GM21367 (cell line): ENCODE results near the gene CCNQ.
A peak's percentile ranks its signal among the peaks of the same experiment; 100 is the strongest.

ENCODE experiments used
- ATAC-seq: cut with Tn5 transposase; IDR thresholded peaks from one replicate; pipeline ENCODE4 v1.9.1; 2021; ENCODE audit not compliant: unreplicated experiment

CCNQ gene

DNA sequence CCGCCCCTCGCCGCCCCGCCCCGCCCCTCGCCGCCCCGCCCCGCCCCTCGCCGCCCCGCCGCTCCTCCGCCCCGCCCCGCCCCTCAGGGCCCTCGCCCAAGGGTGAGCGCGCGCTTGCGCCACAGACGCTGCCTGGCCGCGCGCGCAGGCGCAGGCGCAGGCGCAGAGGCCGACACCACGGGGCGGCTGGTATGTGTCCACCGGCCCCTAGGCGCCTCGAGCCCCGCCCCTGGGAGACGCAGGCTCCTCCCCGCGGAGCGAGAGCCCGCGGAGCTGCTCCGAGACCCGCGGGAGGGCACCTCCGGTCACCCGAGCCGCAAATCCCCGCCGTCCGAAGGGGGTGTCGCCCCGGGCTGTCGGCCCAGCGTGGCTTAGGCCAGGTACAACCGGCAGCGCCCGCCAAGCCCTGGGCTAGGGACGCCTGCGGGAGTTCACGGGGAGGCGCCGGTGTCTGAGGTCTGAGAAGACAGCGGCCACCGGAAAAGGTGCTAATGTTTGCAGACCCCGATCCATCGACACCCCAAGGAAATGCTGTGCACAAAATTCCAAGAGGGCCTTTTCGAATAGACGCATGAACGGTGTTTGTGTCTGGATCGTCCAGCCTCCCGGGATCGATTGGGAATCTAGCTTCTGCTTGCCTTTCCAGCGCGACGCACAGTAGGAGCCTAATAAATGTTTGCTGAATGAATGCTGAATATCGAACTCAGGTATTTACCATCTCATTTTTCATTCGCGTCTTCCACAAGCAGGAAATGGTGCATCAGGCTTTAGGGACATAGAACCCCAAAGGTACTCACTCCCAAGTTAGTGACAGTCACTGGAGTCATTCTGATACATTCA lies 473 bp upstream of the CCNQ start:
- ATAC-seq = peak; percentile 67

DNA sequence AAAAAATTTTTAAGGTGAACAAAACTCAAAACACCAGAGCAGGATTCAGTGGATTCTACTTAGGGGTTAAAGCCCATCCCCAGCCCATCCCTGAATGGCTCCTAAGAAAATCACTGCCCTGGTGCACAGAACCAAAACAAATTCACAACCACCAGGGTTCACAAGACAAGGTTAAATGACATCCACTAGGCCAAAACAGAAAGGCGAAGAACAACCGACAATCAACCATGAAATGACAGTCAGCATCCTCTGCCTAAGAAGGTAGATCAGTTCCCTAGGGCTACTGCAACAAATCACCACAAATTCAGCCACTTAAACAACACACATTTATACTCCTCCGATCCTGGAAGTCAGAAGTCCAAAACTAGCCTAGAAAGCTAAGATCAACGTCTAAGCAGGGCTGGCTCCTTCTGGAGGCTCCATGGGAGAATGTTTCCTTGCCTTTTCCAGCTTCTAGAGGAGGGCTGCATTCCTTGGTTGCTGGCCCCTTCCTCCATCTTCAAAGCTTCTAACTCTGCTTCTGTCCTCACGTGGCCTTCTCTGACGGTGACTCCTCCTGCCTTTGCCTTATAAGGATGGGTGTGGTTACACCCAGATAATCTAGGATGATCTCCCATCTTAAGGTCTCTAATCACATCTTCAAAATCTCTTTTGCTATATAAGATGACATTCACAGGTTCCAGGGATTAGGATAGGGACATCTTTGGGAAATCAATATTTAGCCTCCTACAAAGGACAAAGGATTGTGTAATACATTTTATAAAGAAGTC lies 1.8 kb downstream of the CCNQ start:
- no peak for ATAC-seq

DNA sequence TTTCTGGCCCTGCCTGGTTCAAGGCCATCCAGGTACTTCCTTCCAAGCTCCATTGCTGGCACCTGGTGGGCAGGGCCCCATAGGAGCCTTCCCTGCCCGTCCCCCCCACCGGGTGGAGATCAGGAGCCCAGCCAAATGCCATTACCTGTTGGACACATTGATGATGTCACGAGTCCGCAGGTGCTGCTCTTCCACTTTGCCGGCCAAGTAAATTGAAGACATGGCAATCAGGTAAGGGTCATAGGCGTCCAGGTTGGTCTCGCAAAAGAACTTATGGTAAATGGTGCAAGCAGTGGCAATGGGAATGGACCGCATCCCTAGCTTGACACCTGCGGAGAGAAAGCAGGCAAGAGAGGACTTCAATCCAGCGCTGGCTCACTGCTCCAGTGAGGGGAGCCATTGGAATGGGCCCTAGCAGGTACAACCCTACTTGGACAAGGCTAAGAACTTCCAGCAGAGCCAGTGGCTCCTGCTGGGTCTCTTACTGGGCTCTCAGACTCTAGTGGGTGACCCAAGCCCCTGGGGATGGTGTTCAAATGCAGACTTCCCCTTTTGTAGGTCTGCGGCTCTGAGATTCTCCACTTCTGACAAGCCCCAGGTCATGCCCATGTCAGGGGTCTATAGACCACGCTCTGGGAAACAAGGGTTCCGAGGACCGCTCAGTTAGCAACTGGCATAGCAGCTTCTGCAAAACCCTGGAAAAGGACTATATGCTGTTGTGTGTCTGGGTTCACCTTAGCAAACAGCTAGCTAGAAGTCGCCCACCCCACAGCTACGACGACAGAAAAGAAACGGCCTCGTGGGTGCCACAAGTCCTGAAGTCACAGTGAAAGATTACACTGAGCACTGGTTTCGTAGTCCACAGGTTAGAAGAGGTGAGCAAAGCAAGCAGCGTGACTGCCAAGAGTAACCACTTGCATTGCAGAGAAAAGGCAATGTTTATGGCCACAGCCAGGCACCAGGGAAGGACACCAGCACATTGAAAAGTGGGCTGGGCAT lies 2.8 kb downstream of the CCNQ start:
- ATAC-seq = no peak

DNA sequence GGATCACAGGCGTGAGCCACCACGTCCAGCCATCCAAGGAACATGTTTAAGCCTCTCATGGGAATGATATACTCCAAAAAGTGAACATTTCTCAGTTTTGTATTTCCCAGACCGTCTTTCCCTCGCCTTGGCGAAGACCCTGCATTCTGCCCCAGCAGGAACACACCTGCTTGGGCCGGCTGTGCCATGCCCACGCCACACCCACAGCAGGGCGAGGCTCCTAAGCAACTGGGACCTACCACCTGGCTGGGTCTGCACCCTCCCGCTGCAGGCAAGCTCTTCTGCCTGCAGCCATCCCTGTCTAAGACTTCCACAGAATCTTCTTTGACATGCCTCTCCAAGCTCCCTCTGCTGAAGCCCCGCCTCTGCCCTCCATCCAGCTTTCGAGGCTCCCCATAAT lies 3.6 kb downstream of the CCNQ start:
- no peak for ATAC-seq

DNA sequence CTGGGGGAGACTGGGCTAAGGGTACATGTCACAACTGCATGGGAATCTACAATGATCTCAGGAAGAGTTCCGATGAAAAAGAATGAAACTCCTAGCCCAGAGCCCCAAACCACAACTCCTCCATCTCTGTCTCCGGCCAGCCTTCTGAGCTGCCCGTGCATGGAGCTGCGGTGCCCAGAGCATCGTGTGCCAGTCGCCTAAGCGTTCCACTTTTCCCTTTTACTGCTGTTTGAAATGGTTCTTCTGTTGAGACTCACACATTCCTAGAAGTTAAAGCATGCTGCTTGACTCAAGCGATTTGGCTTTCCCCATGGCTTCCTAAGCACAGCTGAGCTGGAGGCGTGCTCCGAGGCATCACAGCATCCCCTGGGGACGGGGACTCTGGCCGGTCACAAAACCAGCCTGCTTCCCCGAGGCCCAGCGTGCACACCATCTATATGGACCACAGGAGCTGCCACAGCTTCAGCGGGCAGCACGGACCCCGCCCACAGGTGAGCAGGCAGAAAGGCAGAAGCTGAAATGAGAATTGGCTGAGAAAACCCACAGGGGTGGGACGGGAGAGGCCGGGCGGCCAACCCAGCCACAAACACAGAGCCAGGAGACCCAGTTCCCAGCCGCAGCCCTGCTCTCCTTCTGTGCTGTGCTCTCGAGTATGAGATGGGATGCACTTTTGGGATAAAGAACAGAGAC lies 5.0 kb downstream of the CCNQ start:
- no peak for ATAC-seq

DNA sequence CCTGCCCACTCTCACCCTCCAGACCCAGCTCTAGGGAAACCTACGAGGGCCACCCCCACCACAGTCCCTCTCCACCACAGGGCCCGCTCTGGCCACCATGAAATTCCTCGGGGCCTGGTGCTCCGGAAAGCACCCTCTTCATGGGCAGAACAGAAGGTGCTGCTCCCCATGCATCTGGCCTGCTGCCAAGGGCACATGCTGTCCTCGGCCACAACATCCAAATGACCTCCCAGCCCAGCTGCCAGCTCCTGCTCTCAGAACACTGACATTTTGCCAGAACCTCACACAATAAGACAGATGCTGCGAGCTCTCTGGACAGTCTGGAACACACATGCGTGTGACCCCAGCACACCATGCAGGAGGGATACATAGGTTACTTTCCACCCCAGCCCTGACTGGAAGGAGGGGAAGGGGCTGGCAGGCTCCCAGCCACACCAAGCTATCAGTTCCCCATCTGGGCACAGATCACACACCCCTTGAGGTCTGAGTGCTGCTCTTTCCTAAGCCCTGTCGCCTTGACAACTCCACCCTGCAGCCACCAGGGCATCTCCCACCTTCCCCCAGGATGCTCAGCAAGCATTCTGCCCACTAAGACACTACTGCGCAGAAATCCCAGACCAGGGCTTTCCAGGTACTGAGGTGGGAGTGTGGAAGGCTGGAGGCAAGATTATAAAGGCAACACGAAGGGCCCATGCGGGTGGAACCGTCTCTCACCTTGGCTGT lies 5.8 kb downstream of the CCNQ start:
- no peak for ATAC-seq

DNA sequence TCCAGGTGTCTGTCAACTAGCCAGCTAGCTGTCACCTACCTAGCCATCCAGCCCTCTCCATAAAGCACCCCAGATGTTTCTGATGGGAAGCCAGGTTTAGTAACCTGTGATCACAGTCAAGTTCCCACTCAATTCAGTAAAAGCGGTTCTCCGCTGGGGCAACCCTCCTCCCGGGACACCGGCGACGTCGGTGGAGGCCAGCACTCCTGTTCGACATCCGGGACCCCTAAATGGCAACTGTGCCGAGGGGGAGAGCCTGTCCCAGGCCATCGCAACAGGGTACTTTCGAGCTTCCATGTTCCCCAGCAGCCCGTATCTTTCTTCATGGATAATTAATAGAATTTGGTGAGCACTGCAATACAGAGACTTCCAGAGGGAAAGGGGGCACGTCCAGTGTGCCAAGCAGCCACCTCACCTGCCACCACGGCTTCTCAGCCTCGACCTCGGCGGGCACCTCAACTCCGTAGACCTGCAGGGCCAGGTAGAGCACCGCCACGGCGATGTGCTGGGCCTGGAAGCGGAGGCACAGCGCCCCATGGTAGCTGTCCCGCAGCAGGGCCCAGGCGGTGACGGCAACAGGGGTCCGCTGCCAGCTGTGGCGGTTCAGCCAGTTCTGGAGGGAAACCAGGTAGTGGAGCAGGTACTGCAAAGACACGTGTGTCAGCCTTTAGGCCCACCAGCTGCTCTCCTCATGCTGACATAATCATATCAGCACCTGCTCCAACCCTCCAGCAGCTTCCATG lies 6.7 kb downstream of the CCNQ start:
- ATAC-seq = no peak

DNA sequence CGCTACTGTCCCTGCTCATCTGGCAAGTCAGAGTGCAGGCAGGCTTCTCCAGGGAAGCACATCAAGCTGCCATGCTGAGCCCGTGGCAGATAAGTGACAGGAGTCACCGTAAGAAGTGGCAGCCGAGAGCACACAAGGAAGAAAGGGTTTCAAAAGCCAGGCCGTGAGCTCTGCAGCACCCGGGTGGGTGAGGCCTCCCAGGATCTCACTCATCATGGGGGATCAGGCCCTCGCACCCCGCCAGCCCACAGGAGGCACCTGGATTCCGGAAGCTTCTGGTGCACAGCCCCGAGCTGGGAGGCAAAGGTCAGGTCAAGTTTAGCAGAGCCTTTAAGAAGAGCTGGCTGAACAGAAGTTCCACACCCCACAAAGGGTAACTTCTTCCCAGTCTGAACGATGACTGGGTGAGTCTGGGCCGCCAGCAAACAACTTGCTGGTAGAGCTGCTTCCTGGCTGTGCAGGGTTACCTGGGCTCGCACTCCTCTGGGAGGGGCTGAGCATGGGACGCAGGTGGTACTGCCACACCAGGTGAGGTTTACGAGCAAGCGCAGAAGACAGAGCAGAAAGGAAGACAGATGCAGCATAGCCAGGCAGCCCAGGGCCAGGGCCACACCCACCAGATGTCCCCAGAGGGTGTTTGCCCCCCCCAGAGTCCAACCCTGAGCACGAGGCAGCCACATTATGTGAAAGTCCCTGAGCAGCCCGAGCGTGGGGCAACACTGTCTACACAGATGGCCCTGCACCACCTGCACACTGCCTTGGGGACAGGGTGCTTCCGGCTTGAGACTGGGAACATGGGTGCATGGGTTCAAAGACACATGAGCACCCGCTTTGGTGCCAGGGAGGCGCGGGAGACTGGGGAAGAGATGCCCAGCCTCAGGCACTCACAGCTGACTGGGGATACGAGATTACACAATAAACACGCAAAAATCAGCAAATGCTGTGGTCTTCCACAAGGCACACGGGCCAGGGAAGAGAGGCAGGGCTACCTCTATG lies 7.7 kb downstream of the CCNQ start:
- ATAC-seq = no peak

DNA sequence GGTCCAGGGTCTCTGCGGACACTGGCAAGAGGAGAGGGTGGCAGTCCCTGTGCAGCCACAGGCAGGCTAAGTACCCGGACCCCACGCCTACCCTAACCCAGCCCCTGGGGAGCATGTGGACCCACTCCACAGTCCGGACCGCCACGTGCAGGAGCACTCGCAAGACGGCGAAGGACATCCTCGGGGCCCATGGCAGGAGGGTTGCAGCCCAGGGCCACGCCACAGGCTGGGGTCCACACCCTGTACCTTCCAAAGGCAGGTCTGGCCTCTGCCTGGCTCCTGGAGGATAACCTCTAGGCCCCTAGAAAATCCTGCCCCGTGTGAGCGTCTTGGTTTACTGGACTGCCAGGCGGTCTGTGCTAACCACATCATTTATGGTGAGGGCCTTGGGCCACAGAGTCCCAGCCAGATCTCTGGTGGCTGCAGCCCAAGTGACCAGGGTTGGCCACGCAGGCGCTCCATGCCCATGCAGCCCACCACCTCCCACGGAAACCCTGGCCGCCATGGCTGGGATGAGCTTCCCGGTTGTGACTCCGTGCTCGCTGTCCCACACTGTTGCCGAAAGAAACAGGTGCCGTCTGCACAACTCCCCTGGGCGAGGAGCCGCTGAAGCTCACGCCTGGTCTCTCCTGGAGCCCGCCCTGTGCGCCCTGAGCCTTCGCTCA lies 10.0 kb downstream of the CCNQ start:
- ATAC-seq = no peak

DNA sequence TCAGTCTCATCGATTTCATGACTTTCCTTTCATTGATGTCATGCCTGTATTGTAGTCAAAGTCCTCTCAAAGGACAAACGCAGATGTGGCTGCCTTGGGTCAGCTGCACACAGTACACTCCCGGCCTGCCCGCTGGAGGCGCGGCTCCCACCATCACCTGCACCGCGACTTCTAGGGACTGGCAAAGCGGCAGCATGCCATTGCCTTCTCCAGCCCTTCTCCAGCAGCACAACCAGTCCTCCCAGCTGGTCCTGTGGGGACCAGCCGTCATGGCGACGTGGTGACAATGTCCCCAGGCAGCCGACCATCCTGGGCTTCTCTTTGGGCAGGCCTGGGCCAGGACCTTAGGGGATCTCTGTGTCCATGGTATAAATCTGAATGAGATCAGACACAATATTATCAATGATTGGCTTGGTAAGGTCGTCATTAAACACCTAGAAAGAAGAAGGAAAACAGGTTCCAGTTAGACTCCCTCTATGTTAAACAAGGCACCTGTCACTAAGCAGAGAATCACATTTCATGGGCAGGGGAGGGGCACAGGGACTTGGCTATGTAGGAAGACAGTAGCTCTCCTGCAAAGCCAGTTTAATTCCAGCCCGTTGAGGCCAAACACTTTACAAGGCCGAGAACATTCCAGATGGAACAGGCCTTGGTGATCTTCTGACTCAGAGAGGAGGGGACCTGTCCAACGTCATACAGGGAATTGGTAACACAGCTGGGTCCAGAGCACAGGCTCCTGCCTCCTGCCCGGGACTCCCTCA lies 10.7 kb downstream of the CCNQ start:
- no peak for ATAC-seq

DNA sequence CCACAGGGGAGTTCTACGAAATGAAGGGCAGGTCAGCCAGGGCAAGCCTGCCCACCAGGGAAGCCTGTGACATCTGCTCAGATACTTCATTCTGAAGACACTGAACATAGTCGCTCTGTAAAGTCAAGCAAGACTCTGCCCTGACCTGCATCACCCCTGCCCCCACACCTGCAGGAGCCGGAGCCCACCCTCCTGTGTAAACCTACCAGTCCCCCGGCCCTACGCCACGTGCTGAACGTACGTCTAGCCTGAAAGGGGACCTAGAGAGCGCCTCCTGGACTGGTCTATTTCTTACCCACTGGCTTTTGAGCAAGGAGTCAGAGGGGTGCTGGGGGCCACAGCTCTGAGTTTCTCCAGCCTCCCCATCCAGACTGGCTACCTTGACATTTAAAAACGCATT lies 11.6 kb downstream of the CCNQ start:
- no peak for ATAC-seq

DNA sequence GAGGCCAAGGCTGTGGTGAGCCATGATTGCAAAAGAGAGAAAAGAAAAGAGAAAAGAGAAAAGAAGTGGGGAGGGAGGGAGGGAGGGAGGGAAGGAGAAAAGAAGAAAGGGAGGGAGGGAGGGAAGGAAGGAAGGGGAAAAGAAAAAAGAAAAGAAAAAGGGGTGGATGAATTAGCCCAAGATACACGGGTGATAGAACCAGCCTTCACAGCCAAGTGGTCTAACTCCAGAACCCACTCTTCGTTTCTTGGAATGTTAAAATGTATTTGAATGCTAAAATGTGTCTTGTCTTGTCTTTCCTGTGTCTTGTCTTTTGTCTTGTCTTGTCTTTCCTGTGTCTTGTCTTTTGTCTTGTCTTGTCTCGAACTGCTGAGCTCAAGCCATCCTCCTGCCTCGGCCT lies 13.1 kb downstream of the CCNQ start:
- ATAC-seq = no peak

DNA sequence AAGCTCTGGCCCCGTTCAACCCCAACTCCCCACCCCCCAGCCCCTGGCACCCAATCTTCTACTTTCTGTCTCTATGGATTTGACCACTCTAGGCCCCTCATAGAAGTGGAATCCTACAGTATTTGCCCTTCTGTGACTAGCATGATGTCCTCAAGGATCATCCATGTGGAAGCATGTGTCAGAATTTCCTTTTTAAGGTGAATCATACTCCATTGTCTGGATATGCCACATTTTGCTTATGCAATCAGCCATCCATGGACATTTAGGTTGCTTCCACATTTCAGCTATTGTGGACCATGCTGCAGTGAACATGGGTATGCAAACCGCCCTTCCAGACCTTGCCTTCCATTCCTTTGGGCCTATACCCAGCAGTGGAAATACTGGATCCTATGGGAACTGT lies 15.5 kb downstream of the CCNQ start:
- ATAC-seq = no peak

DNA sequence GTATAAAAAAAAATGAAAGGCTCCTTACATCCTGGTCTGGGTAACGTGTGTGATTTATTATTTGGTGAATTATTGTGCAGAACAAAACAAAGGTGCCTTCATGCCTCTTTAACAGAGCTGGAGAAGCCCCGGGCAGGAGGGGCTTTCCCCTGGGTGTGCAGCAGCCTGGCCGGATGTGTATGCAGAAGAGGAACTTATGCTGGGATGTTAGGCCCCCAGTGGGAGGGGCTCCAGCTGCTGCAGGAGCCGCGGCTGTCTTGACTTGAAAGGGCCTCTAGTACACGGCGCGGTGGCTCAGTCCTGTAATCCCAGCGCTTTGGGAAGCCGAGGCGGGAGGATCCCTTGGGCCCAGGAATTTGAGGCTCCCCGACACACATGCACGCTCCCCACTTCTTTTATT lies 16.0 kb downstream of the CCNQ start:
- ATAC-seq = peak; percentile 99

DNA sequence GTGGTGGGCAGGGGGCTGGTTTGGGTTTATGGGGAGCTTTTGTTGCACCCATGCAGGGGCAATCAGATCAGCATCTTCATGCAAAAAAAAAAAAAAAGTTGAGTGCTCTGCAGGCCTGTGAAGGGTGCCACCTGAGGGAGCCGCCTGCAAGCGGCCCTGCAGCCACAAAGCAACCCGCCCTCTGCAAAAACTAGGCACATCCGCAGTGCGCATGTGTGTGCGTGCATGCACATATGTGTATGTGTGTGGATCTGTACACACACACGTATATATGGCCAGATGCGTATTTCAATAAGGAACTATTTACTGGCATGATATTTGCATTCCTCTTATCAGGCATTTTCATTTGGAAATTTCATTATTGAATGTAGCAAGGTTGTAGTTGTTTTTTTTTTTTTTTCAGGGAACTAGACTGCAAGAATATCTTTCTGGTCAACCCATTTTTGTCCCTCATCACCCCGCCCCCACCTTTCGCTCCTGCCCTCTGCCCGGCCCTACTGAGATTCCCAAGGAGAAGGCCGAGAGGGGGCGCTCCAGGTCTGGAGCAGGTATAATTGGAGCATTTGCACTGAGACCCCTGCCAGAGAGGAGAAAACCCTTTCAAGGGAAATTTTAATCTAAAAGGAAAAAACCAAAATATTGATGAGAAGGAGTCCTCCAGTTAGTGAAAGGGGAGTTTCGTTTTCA lies 18.1 kb downstream of the CCNQ start:
- ATAC-seq = no peak

DNA sequence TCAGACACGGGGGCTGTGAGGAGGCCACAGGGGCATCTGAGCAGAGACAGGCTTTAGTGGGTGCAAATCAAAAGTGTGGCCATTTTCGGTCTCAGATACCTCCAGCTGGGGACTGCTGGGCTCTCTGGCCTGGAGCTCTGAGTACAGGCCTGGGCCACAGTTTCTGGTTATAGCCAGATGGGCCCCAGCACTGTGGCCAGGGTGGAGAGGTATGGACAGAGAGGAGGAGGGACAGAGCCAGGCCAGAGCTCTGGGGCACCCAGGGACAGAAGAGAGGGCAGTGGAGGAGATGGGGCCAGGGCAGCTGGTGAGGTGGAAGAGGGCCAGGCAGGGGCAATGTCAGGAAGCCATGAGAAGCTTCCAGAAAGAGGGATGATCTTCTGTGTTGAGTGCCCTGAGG lies 20.1 kb downstream of the CCNQ start:
- no peak for ATAC-seq
